Kidney capillary endothelial cell (primary cell): ENCODE results near the gene NT5DC2.

Experiments used
- DNase-seq: peaks from one replicate; pipeline ENCODE4 v3.0.0-alpha.2; 2018; ENCODE audit warnings: low spot score

The NT5DC2 gene

DNA sequence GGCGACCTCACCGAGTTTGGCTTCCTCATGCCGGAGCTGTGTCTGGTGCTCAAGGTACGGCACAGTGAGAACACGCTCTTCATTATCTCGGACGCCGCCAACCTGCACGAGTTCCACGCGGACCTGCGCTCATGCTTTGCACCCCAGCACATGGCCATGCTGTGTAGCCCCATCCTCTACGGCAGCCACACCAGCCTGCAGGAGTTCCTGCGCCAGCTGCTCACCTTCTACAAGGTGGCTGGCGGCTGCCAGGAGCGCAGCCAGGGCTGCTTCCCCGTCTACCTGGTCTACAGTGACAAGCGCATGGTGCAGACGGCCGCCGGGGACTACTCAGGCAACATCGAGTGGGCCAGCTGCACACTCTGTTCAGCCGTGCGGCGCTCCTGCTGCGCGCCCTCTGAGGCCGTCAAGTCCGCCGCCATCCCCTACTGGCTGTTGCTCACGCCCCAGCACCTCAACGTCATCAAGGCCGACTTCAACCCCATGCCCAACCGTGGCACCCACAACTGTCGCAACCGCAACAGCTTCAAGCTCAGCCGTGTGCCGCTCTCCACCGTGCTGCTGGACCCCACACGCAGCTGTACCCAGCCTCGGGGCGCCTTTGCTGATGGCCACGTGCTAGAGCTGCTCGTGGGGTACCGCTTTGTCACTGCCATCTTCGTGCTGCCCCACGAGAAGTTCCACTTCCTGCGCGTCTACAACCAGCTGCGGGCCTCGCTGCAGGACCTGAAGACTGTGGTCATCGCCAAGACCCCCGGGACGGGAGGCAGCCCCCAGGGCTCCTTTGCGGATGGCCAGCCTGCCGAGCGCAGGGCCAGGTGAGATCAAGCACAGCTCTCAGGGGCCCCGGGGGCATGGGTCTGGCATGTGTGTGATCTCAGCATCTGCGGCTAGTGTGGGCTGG lies 45.6 kb downstream of the NT5DC2 start:
- DNase-seq, result no peak

- no peak for DNase-seq
These were observed 46.4 kb downstream of the NT5DC2 start for GRCh38 chr3:52487050-52487787.

GRCh38 chr3:52484680-52485461 lies 48.8 kb downstream of the NT5DC2 start:
- DNase-seq, result no peak

- no peak for DNase-seq
These were observed 49.9 kb downstream of the NT5DC2 start for GRCh38 chr3:52483577-52484381.

GRCh38 chr3:52483081-52483480 lies 50.6 kb downstream of the NT5DC2 start:
- no peak for DNase-seq

DNA sequence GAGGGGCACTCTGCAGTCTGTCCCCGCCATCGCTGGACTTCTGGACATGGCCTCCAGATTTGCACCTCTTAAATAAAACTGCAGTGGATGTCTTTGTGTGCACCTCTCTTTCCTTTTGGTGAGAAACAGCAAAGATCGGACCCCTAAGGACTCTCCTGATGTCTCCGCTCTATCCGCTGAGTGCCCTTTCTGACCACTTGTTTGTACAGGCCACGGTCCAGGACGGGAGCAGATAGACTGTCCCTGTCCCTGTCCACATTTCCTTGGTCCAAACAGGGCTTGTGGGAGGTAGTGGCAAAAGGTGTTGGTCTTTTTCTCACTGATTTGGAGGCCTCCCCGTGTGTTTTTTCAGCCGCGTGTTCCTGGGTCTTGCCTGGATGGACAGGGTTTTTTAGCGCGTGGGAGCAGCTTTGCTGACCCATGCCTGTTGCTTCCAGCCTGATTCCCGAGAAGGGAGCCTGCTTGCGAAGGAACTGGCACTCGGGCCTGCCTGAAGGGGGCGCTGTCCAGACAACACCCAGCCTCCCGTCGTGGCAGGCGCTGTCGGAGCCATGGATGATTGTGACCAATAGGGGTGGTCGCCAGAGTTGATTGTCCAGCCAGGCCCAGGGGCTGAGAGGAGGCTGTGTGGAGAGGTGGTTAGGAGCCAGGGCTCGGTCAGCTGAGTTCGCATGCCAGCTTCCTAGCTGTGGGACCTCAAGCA lies 51.7 kb downstream of the NT5DC2 start:
- DNase-seq, result peak; percentile 49

DNA sequence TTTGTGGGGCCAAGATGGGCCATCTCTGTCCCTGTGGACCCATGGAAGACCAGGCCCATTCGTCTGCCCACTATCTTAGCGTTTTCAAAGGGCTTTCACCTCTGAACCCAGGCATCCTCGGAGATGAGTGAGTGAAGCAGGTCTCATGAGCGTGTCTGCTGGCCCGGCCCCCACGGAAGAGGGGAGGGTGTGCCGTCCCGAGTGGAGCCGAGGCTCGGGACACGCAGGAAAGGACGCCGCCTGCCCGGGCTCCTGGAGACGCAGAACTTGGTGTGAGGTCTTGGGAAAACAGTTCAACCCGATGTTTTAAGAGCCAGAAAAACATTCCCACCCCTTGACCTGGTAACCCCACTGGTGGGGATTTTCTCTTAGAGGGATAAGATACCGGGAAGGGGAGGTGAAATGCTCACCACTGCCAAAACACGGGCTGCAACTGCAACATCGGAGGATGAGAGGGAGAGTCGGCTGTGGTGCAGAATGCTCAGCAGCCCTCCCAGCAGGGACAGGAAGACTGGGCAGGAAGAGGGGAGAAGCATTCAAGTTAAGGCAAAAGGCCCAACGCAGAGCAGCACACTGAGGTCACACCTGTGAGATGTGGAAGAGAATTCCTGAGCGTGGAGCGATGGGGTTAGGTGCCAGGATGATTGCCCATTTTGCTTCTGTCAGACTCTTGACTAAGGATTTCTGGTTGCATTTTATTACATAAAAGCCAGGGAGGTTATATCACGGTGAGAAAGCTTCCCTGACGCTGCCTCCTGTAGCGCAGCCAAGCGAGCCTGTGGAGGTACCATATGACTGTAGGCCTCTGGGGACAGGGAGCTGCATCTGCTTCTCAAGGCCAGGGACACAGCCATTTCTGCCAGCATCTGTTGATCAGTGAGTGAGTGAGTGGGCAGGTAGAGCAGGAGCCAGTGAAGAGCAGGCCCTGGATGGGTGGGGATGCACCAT lies 52.6 kb downstream of the NT5DC2 start:
- no peak for DNase-seq

GRCh38 chr3:52479877-52480575 lies 53.6 kb downstream of the NT5DC2 start:
- DNase-seq, result no peak

- DNase-seq, result no peak
These were observed 54.4 kb downstream of the NT5DC2 start for GRCh38 chr3:52479037-52479876.

DNA sequence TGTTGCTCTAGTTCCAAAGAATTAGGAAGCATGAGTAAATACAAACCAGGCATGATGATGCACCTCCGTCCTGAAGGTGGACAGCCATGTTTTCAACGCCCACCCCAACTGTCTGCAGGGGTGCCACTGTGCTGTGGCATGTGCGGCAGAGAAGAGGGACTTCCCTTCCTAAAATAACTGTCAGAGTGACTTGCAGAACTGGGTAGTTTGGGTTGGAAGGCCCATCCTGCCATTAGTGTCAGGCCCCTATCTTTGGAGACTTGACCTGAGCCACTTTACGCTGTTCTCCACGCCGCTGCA lies 55.9 kb downstream of the NT5DC2 start:
- no peak for DNase-seq

DNA sequence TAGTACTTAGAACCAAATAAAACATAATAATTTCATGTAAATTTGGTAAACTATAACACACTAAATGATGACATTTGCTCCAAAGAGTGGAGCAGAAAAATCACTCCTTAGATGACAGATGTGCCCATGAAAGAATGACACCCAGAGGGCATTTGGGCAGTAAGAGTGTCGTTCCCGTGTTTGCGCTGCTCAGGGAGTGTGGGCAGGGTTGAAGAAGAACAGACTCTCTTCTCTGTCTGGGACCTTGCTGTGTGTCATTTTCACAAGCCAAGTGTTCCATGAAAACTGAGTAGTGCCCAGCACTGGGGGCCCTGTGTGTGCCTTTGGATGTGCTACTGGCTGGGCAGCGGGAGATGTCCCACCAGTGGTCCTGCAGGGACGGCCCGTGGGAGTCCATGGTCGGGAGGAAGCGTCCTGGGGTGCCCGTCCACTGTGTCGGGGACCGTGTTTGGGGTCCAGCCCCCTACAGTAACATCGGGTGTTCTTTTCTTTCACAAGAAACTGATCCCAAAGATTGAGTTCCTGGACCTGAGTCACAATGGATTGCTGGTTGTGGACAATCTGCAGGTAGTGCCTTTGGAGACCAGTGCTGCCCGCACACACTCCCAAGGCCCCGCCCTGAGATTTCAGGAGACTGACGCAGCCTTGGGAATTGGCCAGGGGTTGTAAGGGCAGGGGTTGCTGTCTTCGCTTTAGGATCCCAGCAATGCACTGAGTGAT lies 56.4 kb downstream of the NT5DC2 start:
- no peak for DNase-seq
